Trophoblast cell (in vitro differentiated cells and primary cell): ENCODE data around the gene NFIB.

Source experiments
- DNase-seq, 2 donors: peaks; one replicate each; pipeline ENCODE4 v3.0.0-alpha.2; 2016
- H2AFZ ChIP-seq: 2 replicates; pipeline ENCODE4 v1.6.1; 2013; ENCODE audit warnings: low read length, moderate library complexity, mild to moderate bottlenecking; ENCODE audit not compliant: insufficient read depth, poor library complexity
- H2AK5ac ChIP-seq: 2 replicates; pipeline ENCODE4 v1.6.1; 2013; ENCODE audit warnings: mild to moderate bottlenecking, low read length
- H2BK120ac ChIP-seq: 2 replicates; pipeline ENCODE4 v1.6.1; 2013; ENCODE audit warnings: low read length, mild to moderate bottlenecking, moderate library complexity; ENCODE audit not compliant: insufficient read depth, poor library complexity
- H2BK12ac ChIP-seq: 2 replicates; pipeline ENCODE4 v1.6.1; 2013; ENCODE audit warnings: mild to moderate bottlenecking, low read length, moderate library complexity
- H2BK5ac ChIP-seq: 2 replicates; pipeline ENCODE4 v1.6.1; 2013; ENCODE audit warnings: low read length, low read depth, moderate library complexity, mild to moderate bottlenecking; ENCODE audit not compliant: poor library complexity
- H3K14ac ChIP-seq: 2 replicates; pipeline ENCODE4 v1.6.1; 2013; ENCODE audit warnings: mild to moderate bottlenecking, low read length
- H3K18ac ChIP-seq: 2 replicates; pipeline ENCODE4 v1.6.1; 2013; ENCODE audit warnings: mild to moderate bottlenecking, low read length
- H3K23ac ChIP-seq: 2 replicates; pipeline ENCODE4 v1.6.1; 2013; ENCODE audit warnings: low read length
- H3K27ac ChIP-seq: 2 replicates; pipeline ENCODE4 v1.5.1; 2013; ENCODE audit warnings: low read depth, mild to moderate bottlenecking, inconsistent platforms, low read length, moderate library complexity
- H3K27me3 ChIP-seq: 2 replicates; pipeline ENCODE4 v1.6.1; 2013; ENCODE audit warnings: inconsistent platforms, mild to moderate bottlenecking, low read length, moderate library complexity; ENCODE audit not compliant: insufficient read depth
- H3K36me3 ChIP-seq, 2 experiments: 1 replicate in 1 of 2; 2 replicates in 1 of 2; pipeline ENCODE4 v1.6.1; 2013; ENCODE audit warnings: low read length in 2 of 2, mild to moderate bottlenecking in 2 of 2, moderate library complexity in 1 of 2; ENCODE audit not compliant: insufficient read depth in 2 of 2, control insufficient read depth in 1 of 2
- H3K4ac ChIP-seq: 2 replicates; pipeline ENCODE4 v1.6.1; 2013; ENCODE audit warnings: low read depth, mild to moderate bottlenecking, low read length, moderate library complexity
- H3K4me1 ChIP-seq, 2 experiments: 1 replicate in 1 of 2; 2 replicates in 1 of 2; pipeline ENCODE4 v1.6.1; 2013; ENCODE audit warnings: low read length in 2 of 2, mild to moderate bottlenecking in 2 of 2, moderate library complexity in 1 of 2; ENCODE audit not compliant: insufficient read depth in 2 of 2, control insufficient read depth in 1 of 2
- H3K4me2 ChIP-seq: 2 replicates; pipeline ENCODE4 v1.6.1; 2013; ENCODE audit warnings: inconsistent platforms, mild to moderate bottlenecking, low read length, moderate library complexity
- H3K4me3 ChIP-seq: 2 replicates; pipeline ENCODE4 v1.5.1; 2013; ENCODE audit warnings: mild to moderate bottlenecking, low read depth, low read length, inconsistent platforms
- H3K79me1 ChIP-seq: one replicate; pipeline ENCODE4 v1.6.1; 2013; ENCODE audit warnings: low read length
- H3K79me2 ChIP-seq: 2 replicates; pipeline ENCODE4 v1.6.1; 2013; ENCODE audit warnings: low read length, mild to moderate bottlenecking; ENCODE audit not compliant: control insufficient read depth, insufficient read depth, poor library complexity
- H3K9ac ChIP-seq: 2 replicates; pipeline ENCODE4 v1.6.1; 2013; ENCODE audit warnings: mild to moderate bottlenecking, low read length
- H3K9me3 ChIP-seq: 2 replicates; pipeline ENCODE4 v1.6.1; 2013; ENCODE audit warnings: low read depth, mild to moderate bottlenecking, control low read depth, inconsistent platforms, low read length; ENCODE audit not compliant: insufficient read depth
- H4K12ac ChIP-seq: 2 replicates; pipeline ENCODE4 v1.6.1; 2013; ENCODE audit warnings: low read depth, mild to moderate bottlenecking, low read length, moderate library complexity
- H4K8ac ChIP-seq: 2 replicates; pipeline ENCODE4 v1.6.1; 2013; ENCODE audit warnings: low read depth, mild to moderate bottlenecking, low read length, moderate library complexity
- H4K91ac ChIP-seq: one replicate; pipeline ENCODE4 v1.6.1; 2013; ENCODE audit warnings: low read depth, mild to moderate bottlenecking, low read length, moderate library complexity
- WGBS: extraction: QIAGEN DNeasy Blood & Tissue Kit; methylation state at CpG from one replicate; pipeline ENCODE4 v1.1.7; 2013; ENCODE audit warnings: missing lambda C conversion rate; ENCODE audit not compliant: insufficient read length, insufficient coverage; ENCODE audit errors: extremely low coverage; 5-methylcytosine and 5-hydroxymethylcytosine counted together

The NFIB gene

DNA sequence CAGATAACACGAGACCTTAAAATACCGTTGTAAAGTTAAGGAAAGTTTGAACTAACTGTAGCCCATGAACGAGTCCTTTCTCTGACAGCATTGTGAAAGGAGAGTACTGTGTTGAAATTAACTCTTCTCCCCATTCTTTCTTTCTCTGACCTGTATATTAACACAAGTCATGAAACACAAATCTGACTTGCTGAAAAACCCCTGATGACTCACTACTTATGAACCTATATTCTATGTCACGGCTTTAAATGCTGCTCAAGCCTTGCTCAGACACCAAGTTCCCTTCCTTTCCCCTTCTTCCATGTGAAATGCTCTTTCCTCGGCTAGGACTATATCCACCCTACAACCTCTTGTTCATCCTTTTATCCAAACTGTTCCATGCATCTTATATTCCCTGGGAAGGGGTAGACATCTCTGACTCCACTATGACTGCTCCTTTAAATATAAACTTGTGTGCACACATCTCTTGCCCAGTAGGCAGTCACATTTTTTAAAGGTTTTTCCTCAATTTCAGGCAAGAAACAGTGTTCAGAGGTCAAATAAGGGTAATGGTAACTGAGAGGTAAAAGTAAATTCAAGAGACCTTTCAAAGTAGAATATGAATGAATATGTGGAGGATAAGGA, 142.9 kb downstream of the NFIB start:
- Histone ChIP-seq H3K18ac (no peak overlapping the region), H3K27ac (no peak overlapping the region), H3K4me2 (no peak overlapping the region), H3K4me1 (no peaks in the 10 kb centered on the region), H3K79me1 (no peaks in the 10 kb centered on the region), H2AK5ac (no peak overlapping the region), H2BK120ac (no peak overlapping the region), H4K8ac (no peak overlapping the region), H3K27me3 (no peaks in the 10 kb centered on the region), H3K4me3 (no peak overlapping the region), H3K9ac (no peak overlapping the region), H4K12ac (no peak overlapping the region), H2BK5ac (no peak overlapping the region), H4K91ac (no peak overlapping the region), H2AFZ (no peak overlapping the region), H3K36me3 (no peaks in the 10 kb centered on the region), H3K4ac (no peak overlapping the region), H3K9me3 (no peaks in the 10 kb centered on the region), H2BK12ac (no peak overlapping the region), H3K14ac (no peak overlapping the region), H3K23ac (no peak overlapping the region), H3K79me2 (no peaks in the 10 kb centered on the region)
- no CpG with 5 or more reads among the region's 5 CpGs for WGBS
- peak; percentile 19 to 65 for DNase-seq

DNA sequence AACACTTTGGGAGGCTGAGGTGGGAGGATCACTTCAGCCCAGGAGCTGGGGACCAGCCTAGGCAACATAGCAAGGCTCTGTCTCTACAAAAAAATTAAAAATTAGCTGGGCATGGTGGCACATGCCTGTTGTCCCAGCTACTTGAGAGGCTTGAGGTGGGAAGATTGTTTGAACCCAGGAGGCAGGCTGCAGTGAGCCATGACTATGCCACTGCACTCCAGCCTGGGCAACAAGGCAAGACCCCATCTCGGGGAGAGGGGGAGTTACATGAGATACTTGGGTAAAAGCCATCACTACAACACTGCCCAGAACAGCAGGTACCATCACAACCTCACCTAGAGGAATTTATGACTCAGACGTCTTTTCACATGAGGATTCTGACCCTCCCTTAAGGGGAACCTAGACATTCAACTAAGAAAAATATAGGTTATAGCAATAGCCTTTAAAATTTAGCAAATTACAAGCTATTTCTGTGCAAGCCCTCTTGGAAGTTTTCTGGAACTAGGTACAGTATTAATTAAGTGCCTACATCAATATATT, 143.5 kb downstream of the NFIB start:
- Histone ChIP-seq H3K79me2 (no peaks in the 10 kb centered on the region), H3K27ac (no peak overlapping the region), H4K91ac (no peak overlapping the region), H3K36me3 (no peaks in the 10 kb centered on the region), H3K23ac (no peak overlapping the region), H4K8ac (no peak overlapping the region), H3K4me3 (no peak overlapping the region), H3K9ac (no peak overlapping the region), H3K14ac (no peak overlapping the region), H3K9me3 (no peaks in the 10 kb centered on the region), H3K18ac (no peak overlapping the region), H3K4ac (no peak overlapping the region), H2BK120ac (no peak overlapping the region), H2AFZ (no peak overlapping the region), H3K27me3 (no peaks in the 10 kb centered on the region), H4K12ac (no peak overlapping the region), H2BK5ac (no peak overlapping the region), H3K4me1 (no peaks in the 10 kb centered on the region), H3K4me2 (no peak overlapping the region), H2BK12ac (no peak overlapping the region), H3K79me1 (no peaks in the 10 kb centered on the region), H2AK5ac (no peak overlapping the region)
- DNase-seq, result peak; percentile 4 to 58
- no CpG with 5 or more reads among the region's 2 CpGs for WGBS

DNA sequence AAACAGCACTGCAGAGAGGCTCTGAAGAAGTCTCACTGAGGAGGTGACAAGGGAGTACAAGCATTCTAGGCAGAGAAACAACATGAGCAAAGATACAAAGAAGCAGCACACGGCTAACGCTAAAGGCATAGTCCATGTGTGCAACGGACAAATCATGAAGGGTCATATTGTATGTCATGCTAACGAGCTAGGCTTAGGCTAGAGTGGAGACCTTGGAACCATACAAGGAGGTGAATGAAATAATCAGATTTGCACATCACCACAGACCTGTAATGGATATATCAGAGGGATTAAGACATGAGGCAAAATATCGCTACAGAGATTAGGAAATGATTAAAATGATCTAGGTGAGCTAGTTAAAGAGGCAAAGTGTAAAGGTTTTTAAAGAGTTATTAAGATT, 145.6 kb downstream of the NFIB start:
- no peak for DNase-seq
- H3K9ac ChIP-seq, result no peak overlapping the region
- H3K79me2 ChIP-seq, result no peaks in the 10 kb centered on the region
- H3K14ac ChIP-seq, result no peak overlapping the region
- no peaks in the 10 kb centered on the region for H3K79me1 ChIP-seq
- H3K4ac ChIP-seq, result no peak overlapping the region
- no peak overlapping the region for H2AFZ ChIP-seq
- H2AK5ac ChIP-seq, result no peak overlapping the region
- no peak overlapping the region for H4K8ac ChIP-seq
- no peak overlapping the region for H3K4me2 ChIP-seq
- no peaks in the 10 kb centered on the region for H3K9me3 ChIP-seq
- WGBS, result no CpG with 5 or more reads among the region's 5 CpGs
- H3K4me1 ChIP-seq, result no peaks in the 10 kb centered on the region
- no peak overlapping the region for H2BK12ac ChIP-seq
- no peak overlapping the region for H4K91ac ChIP-seq
- no peak overlapping the region for H4K12ac ChIP-seq
- H3K4me3 ChIP-seq, result no peak overlapping the region
- no peak overlapping the region for H3K27ac ChIP-seq
- no peak overlapping the region for H2BK120ac ChIP-seq
- no peak overlapping the region for H3K23ac ChIP-seq
- H3K18ac ChIP-seq, result no peak overlapping the region
- H3K27me3 ChIP-seq, result no peaks in the 10 kb centered on the region
- no peak overlapping the region for H2BK5ac ChIP-seq
- H3K36me3 ChIP-seq, result no peaks in the 10 kb centered on the region

DNA sequence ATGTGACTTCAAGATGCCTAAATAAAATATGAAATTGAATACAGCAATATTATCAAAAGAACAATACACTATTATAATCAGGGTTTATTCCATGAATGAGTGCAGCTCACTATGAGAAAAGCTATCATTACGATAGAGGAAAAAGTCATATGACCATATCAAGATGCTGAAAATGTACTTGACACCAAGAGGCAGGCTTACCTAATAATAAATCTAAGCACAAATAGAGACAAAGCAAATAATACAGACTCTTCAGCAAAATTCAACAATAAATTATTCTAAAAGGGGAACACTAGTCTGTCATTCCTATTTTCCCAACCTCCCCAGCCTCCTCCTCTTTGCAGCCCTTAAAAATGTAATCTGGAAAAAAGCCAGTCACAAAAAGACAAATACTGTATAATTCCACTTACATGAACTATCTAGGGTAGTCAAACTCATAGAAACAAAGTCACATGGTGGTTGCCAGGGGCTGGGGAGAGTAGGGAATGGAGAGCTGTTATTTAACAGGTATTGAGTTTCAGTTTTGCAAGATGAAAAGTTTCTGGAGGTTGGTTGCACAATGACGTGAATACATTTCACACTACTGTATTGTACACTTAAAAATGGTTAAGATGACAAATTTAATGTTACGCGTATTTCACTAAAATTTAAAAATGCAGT, 148.4 kb downstream of the NFIB start:
- no peak overlapping the region for H2BK120ac ChIP-seq
- H3K9me3 ChIP-seq, result no peaks in the 10 kb centered on the region
- no peak overlapping the region for H3K18ac ChIP-seq
- H2AFZ ChIP-seq, result no peak overlapping the region
- H3K23ac ChIP-seq, result no peak overlapping the region
- H3K27me3 ChIP-seq, result no peaks in the 10 kb centered on the region
- H4K12ac ChIP-seq, result no peak overlapping the region
- no peak overlapping the region for H4K91ac ChIP-seq
- no peak overlapping the region for H3K27ac ChIP-seq
- no peak for DNase-seq
- no peaks in the 10 kb centered on the region for H3K4me1 ChIP-seq
- no peak overlapping the region for H2BK5ac ChIP-seq
- no peak overlapping the region for H4K8ac ChIP-seq
- whole genome bisulfite sequencing, result no CpG with 5 or more reads among the region's 4 CpGs
- no peak overlapping the region for H2BK12ac ChIP-seq
- H3K79me1 ChIP-seq, result no peaks in the 10 kb centered on the region
- no peak overlapping the region for H3K9ac ChIP-seq
- no peaks in the 10 kb centered on the region for H3K36me3 ChIP-seq
- H3K4ac ChIP-seq, result no peak overlapping the region
- no peak overlapping the region for H3K4me3 ChIP-seq
- no peak overlapping the region for H3K14ac ChIP-seq
- H2AK5ac ChIP-seq, result no peak overlapping the region
- no peak overlapping the region for H3K4me2 ChIP-seq
- no peaks in the 10 kb centered on the region for H3K79me2 ChIP-seq
